SU-DHL-6 (cell line): Measurements from ENCODE around the gene XYLT1.

Source experiments
- CTCF ChIP-seq: fragments of 200-600 bp; sonication (generic); IDR thresholded peaks from one replicate; pipeline ENCODE4 v1.5.1; 2017; ENCODE audit warnings: antibody characterized with exemption, mild to moderate bottlenecking, low read length, moderate library complexity; ENCODE audit not compliant: insufficient read depth, poor library complexity, severe bottlenecking
- EZH2phosphoT487 ChIP-seq: fragments of 200-600 bp; sonication (generic), shearing (Covaris generic); conservative IDR thresholded peaks from 2 replicates; pipeline ENCODE4 v1.6.1; 2018; ENCODE audit warnings: mild to moderate bottlenecking, antibody characterized with exemption, low read length, moderate library complexity, mixed read lengths

DNA sequence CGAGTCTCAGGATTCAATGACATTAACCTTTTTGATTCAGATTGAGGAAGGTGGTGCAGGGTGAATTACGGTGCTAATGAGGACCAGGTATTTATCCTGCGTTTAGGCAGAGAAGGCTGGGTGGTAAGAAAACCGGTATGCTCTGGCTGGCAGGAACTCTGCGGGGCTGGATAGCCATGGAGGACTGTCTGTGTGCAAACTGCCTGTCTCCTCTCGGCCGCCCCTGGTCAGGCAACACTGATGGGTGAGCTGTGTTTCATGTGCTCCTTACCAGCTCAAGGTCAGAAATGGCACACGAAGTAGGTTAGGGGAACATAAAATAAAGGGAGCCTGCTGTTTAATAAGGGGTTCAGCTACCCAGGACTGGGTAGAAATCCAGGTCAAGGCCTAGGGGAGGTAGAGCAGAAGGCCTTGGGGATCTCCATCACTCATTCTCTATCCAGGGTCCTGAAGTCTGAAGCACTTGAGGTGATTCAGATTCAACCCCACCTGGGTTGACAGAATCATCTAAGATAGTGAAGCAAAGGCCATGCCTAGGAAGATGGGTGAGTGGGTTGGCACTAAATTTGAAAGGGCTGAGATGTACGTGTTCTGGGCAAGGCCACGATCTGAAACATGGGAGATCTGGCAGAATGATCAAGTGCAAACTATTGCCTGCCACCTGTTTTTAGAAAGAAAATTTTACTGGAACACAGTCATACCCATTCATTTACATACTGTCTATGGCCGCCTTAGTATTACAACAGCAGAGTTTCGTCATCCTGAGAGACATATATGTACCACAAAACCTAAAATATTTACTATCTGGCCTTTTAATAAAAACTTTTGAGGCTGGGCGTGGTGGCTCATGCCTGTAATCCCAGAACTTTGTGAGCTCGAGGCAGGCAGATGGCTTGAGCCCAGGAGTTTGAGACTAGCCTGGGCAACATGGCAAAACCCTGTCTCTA, 292.5 kb downstream of the XYLT1 start:
- TF ChIP-seq CTCF, result no peak
- no peak for TF ChIP-seq EZH2phosphoT487
